GM12874 (cell line): ENCODE measurements around the gene RNF141.

Source experiments
- TF ChIP-seq, protein P1 (sequence below): IDR thresholded peaks from 2 replicates; pipeline ENCODE4 v1.5.1; 2011; ENCODE audit warnings: low read depth, mild to moderate bottlenecking, control low read depth, low read length, moderate library complexity; ENCODE audit not compliant: insufficient read depth

Gene RNF141

DNA sequence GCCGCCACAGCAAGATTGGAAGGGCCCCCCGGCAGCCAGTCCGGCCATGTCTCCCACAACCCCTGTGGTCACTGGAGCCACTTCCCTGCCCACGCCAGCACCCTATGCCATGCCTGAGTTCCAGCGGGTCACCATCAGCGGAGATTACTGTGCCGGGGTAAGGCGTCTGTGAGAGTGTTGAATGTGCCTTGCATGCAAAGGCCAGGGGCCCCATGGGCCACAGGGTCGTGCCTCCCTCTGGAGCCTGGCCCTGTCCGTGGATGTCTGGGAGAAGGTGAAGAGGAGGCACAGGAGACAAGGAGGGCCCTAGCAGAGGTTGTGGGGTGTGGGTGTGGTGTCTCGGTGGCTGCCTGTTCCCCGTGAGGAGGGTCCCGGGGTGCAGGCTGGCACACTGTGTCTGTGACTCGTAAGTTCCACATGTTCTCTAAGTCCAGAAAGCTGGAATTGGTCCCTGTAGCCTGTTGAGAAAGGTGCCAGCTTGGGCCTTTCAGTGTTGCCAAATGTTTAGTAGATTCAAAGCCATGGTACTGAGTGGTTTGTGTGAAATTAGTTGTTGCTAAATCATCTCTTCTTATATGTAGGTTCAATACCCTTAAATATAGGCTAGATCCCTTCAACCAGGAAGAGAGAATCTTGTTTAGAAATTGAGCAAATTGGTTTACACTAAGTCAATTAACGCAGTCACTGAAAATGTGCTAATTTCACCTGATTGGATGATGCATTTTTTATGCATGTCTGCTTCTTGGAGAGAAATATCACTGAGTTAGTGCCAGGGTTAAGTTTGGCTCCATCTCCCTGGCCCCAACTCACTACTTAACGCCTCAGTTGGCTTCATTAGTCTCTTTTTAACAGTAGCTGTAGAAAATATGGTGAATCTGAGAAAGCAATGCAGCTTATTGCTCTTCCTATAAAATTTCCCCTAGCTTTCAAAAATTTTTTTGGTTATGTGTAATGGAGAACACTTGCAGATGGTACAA is 62.1 kb downstream of the RNF141 start:
- TF ChIP-seq, protein P1, sequence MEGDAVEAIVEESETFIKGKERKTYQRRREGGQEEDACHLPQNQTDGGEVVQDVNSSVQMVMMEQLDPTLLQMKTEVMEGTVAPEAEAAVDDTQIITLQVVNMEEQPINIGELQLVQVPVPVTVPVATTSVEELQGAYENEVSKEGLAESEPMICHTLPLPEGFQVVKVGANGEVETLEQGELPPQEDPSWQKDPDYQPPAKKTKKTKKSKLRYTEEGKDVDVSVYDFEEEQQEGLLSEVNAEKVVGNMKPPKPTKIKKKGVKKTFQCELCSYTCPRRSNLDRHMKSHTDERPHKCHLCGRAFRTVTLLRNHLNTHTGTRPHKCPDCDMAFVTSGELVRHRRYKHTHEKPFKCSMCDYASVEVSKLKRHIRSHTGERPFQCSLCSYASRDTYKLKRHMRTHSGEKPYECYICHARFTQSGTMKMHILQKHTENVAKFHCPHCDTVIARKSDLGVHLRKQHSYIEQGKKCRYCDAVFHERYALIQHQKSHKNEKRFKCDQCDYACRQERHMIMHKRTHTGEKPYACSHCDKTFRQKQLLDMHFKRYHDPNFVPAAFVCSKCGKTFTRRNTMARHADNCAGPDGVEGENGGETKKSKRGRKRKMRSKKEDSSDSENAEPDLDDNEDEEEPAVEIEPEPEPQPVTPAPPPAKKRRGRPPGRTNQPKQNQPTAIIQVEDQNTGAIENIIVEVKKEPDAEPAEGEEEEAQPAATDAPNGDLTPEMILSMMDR, result no peak

DNA sequence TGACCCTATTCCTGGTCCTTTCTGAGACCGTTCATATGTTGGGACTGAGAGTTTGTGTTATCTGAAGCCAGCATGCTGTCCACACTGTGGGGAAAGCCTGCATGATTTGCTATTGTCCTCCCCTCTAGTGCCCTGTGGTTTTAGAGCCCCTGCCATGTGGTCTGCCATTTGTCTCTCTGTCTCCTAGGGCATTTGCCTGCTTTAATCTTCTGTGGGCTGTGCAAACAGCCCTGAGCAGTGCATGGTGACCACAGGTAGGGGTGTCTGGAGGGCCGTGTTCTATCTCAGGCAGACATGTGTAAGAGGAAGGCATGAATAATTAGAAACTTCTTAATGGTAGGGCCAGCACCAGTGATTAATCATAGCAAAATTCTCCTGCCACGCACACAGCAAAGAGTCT is 62.9 kb downstream of the RNF141 start:
- TF ChIP-seq, protein P1, result no peak

DNA sequence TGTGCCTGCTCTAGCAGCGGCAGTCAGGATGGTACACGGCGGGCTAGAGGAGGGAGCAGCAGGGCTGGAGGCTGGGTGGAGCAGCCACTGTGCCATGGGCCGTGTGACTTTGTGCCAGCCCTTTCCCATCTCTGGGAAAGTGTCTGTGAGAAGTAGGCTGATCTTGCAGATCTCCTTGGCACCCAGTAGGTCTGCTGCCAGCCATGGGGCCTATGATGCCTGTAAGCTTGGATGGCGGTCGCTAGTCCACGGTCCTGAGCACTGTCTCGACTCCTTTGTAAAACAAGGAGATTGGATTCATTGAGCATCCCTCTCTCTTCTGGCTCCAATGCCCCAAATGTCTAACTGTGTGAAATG is 63.3 kb downstream of the RNF141 start:
- TF ChIP-seq, protein P1, result no peak

DNA sequence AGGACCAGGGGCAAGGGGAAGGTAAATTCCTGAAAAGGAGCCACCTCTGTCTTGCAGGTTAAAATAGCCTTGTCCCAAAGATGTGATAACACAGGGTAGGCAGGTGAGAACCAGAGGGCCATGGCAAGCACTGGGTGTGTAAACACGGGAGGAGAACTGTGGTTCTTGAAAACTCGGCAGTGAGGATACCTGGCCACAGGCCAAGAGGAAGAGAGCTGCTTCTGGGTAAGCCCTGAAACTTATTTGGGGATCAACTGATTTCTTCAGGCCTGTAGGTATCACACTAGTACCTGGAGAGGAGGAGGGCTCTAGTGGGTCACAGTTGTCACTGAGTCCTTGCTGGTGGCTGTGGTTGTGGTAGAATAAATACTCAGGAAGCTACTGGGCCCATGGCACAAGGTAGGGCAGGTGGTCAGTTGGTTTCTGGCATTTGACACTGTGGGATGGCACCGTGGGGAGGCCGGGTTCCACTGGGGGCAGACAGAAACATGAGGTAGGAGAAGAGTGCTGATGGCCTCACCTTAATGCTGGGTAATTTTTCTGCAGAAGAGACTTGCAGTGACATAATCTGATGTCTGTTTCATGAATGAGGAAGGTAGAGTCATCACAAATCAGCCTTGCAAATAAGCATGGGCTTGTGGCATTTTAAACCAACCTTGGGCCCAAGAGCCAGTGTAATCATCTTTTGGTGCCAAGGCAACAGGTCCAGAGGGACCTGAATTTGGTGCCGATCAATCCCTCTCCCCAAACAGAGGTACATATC is 63.9 kb downstream of the RNF141 start:
- TF ChIP-seq, protein P1, result no peak

DNA sequence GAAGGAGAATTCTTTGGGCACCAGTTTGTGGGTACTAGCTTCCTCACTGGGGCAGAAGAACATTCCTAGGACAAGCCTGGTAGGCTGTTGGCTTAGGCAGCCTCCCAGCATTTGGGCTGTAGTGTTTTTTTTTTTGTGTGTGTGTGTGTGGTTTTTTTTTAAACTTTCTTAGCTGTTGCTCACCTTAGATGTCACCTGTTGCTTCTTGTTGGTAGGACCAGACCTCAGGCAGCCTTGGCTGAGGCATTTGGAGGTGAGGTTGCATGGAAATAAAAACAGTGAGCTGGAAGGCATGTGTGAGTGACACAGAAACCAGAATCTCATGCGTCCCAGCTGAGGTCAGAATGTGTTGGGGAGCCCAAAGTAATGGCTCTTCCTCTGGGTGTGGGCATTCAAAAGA is 64.6 kb downstream of the RNF141 start:
- TF ChIP-seq, protein P1, result no peak

DNA sequence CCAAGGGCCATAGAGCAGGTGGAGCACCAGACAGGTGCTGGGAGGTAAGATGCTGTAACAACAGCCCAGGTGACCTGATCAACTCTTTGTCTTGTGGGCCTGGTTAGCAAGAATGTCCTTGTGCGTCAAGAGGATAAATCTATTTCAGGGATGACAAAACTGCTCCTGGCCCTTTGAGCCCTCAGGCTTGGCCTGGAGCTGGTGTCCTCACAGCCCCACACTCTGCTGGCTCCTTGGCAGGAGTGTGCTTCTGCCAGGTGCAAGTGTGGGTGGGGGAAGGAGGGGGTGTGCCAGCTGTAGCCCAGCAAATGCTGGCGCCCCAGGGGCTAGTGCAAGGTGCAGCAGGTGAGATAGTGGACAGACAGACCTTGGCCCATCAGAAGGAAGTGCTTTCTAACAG is 66.4 kb downstream of the RNF141 start:
- TF ChIP-seq, protein P1, result no peak

DNA sequence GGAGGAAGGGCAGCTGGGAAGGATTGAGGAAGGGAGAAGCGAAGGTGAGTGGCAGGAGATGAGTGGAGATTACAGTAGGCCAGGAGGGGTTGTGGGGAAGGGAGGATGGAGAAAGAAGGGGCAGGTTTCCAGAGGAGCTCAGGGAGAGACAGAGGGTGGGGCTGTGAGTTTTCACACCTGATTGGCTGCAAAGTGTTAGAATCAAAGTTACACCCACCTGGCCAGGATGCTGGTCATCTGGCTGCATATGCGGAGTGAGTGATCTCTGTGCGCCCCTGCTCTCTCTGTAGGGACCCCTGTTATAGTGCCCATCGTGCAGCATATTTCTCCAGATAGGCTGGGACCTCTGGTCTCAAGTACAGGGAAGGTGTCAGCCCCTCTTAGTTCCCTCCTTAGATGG is 67.6 kb downstream of the RNF141 start:
- TF ChIP-seq, protein P1, result no peak
